H9 (cell line): ENCODE results near the gene CAVIN2. TPM values are rescaled to one million over a fixed set of nuclear protein-coding genes. Genes with fewer than 3 reads are reported as not detected.

ENCODE experiments used
- DNase-seq: peaks from one replicate; pipeline ENCODE4 v3.0.0-alpha.2; 2017
- H2AFZ ChIP-seq: one replicate; pipeline ENCODE4 v1.6.1; 2013; ENCODE audit warnings: mild to moderate bottlenecking, low read length, control low read depth, moderate library complexity
- H2AK5ac ChIP-seq: 2 replicates; pipeline ENCODE4 v1.6.1; 2013; ENCODE audit warnings: low read length, control low read depth, mixed read lengths; ENCODE audit not compliant: insufficient read length
- H2BK120ac ChIP-seq: one replicate; pipeline ENCODE4 v1.6.1; 2013; ENCODE audit warnings: low read depth, mild to moderate bottlenecking, low read length, control low read depth, inconsistent platforms; ENCODE audit not compliant: poor library complexity, severe bottlenecking
- H2BK12ac ChIP-seq: 2 replicates; pipeline ENCODE4 v1.6.1; 2013; ENCODE audit warnings: low read length, control low read depth, mixed read lengths, low read depth; ENCODE audit not compliant: insufficient read length
- H2BK15ac ChIP-seq: 2 replicates; pipeline ENCODE4 v1.6.1; 2013; ENCODE audit warnings: low read depth, low read length, control low read depth
- H2BK20ac ChIP-seq: one replicate; pipeline ENCODE4 v1.6.1; 2013; ENCODE audit warnings: low read depth, mild to moderate bottlenecking, low read length, control low read depth, inconsistent platforms; ENCODE audit not compliant: poor library complexity, severe bottlenecking
- H2BK5ac ChIP-seq: 2 replicates; pipeline ENCODE4 v1.6.1; 2013; ENCODE audit warnings: low read length, control low read depth, mixed read lengths; ENCODE audit not compliant: insufficient read length
- H3K14ac ChIP-seq: 2 replicates; pipeline ENCODE4 v1.6.1; 2013; ENCODE audit warnings: low read length, control low read depth; ENCODE audit not compliant: insufficient read depth
- H3K18ac ChIP-seq: 2 replicates; pipeline ENCODE4 v1.6.1; 2013; ENCODE audit warnings: low read depth, mild to moderate bottlenecking, mixed read lengths, low read length, control low read depth; ENCODE audit not compliant: insufficient read length
- H3K23ac ChIP-seq: 2 replicates; pipeline ENCODE4 v1.6.1; 2013; ENCODE audit warnings: low read length, control low read depth, mixed read lengths, low read depth; ENCODE audit not compliant: insufficient read length
- H3K23me2 ChIP-seq: 2 replicates; pipeline ENCODE4 v1.6.1; 2013; ENCODE audit warnings: low read depth, mild to moderate bottlenecking, mixed read lengths, low read length, control low read depth; ENCODE audit not compliant: insufficient read length, poor library complexity, severe bottlenecking
- H3K27ac ChIP-seq: 2 replicates; pipeline ENCODE4 v1.5.1; 2013; ENCODE audit warnings: low read length, control low read depth, mixed read lengths, low read depth; ENCODE audit not compliant: insufficient read length
- H3K27me3 ChIP-seq: 2 replicates; pipeline ENCODE4 v1.6.1; 2013; ENCODE audit warnings: low read length, control low read depth, inconsistent platforms; ENCODE audit not compliant: insufficient read depth
- H3K4ac ChIP-seq: 2 replicates; pipeline ENCODE4 v1.6.1; 2013; ENCODE audit warnings: low read depth, mild to moderate bottlenecking, control low read depth, inconsistent platforms, low read length, moderate library complexity
- H3K4me1 ChIP-seq: 2 replicates; pipeline ENCODE4 v1.6.1; 2013; ENCODE audit warnings: low read length, control low read depth, inconsistent platforms; ENCODE audit not compliant: insufficient read depth
- H3K4me2 ChIP-seq: 2 replicates; pipeline ENCODE4 v1.6.1; 2013; ENCODE audit warnings: low read length, control low read depth, mixed read lengths; ENCODE audit not compliant: insufficient read length, insufficient read depth
- H3K56ac ChIP-seq: 2 replicates; pipeline ENCODE4 v1.6.1; 2013; ENCODE audit warnings: low read depth, mild to moderate bottlenecking, mixed read lengths, low read length, control low read depth; ENCODE audit not compliant: insufficient read length
- H3K79me1 ChIP-seq: 2 replicates; pipeline ENCODE4 v1.6.1; 2013; ENCODE audit warnings: low read depth, mild to moderate bottlenecking, moderate library complexity, low read length, control low read depth, inconsistent platforms; ENCODE audit not compliant: insufficient read depth, poor library complexity, severe bottlenecking
- H3K79me2 ChIP-seq: 2 replicates; pipeline ENCODE4 v1.6.1; 2013; ENCODE audit warnings: low read length, control low read depth, inconsistent platforms; ENCODE audit not compliant: insufficient read depth
- H3K9ac ChIP-seq: 2 replicates; pipeline ENCODE4 v1.6.1; 2013; ENCODE audit warnings: low read length, control low read depth, mixed read lengths; ENCODE audit not compliant: insufficient read length; ENCODE audit errors: extremely low read depth
- H3K9me3 ChIP-seq: one replicate; pipeline ENCODE4 v1.6.1; 2013; ENCODE audit warnings: low read depth, low read length, inconsistent platforms; ENCODE audit not compliant: control insufficient read depth
- H3T11ph ChIP-seq: one replicate; pipeline ENCODE4 v1.6.1; 2013; ENCODE audit warnings: mild to moderate bottlenecking, low read length, control low read depth, inconsistent platforms
- H4K20me1 ChIP-seq: one replicate; pipeline ENCODE4 v1.6.1; 2013; ENCODE audit not compliant: control insufficient read depth, insufficient read length, insufficient read depth
- H4K5ac ChIP-seq: 2 replicates; pipeline ENCODE4 v1.6.1; 2013; ENCODE audit warnings: low read depth, mild to moderate bottlenecking, mixed read lengths, low read length, control low read depth; ENCODE audit not compliant: insufficient read length
- H4K8ac ChIP-seq: replicated peaks from 2 replicates; pipeline ENCODE4 v1.6.1; 2013; ENCODE audit warnings: low read length, control low read depth, mixed read lengths, low read depth; ENCODE audit not compliant: insufficient read length
- H4K91ac ChIP-seq: 2 replicates; pipeline ENCODE4 v1.6.1; 2013; ENCODE audit warnings: low read depth, mild to moderate bottlenecking, moderate library complexity, mixed read lengths, low read length, control low read depth; ENCODE audit not compliant: insufficient read length
- H3K27ac Mint-ChIP-seq, 3 experiments: 2 replicates in 2 of 3; 3 replicates in 1 of 3; pipeline ENCODE4 v1.8.0; 2020 to 2021; ENCODE audit warnings: mixed read lengths in 3 of 3, mild to moderate bottlenecking in 1 of 3, moderate library complexity in 1 of 3
- H3K27me3 Mint-ChIP-seq: 2 replicates; pipeline ENCODE4 v1.8.0; 2021; ENCODE audit warnings: low read depth, mild to moderate bottlenecking, moderate library complexity, mixed read lengths
- H3K36me3 Mint-ChIP-seq, 3 experiments: 2 replicates in 2 of 3; 3 replicates in 1 of 3; pipeline ENCODE4 v1.8.0; 2020 to 2021; ENCODE audit warnings: low read depth in 3 of 3, mixed read lengths in 3 of 3; ENCODE audit not compliant: insufficient read depth in 1 of 3
- H3K4me1 Mint-ChIP-seq, 2 experiments: 2 replicates each; pipeline ENCODE4 v1.8.0; 2020; ENCODE audit warnings: mixed read lengths in 2 of 2
- H3K4me3 Mint-ChIP-seq, 2 experiments: 2 replicates in 1 of 2; 3 replicates in 1 of 2; pipeline ENCODE4 v1.8.0; 2020 to 2021; ENCODE audit warnings: mild to moderate bottlenecking in 2 of 2, mixed read lengths in 2 of 2, moderate library complexity in 1 of 2
- H3K9me3 Mint-ChIP-seq, 2 experiments: 2 replicates in 1 of 2; 3 replicates in 1 of 2; pipeline ENCODE4 v1.8.0; 2020; ENCODE audit warnings: mild to moderate bottlenecking in 2 of 2, mixed read lengths in 2 of 2, moderate library complexity in 1 of 2
- CTCF ChIP-seq: fragments of 200-600 bp; sonication (generic); conservative IDR thresholded peaks from 3 replicates; pipeline ENCODE4 v1.8.0; 2021; ENCODE audit warnings: antibody characterized with exemption, mild to moderate bottlenecking
- WGBS: extraction: QIAGEN DNeasy Blood & Tissue Kit; methylation state at CpG from one replicate; pipeline ENCODE4 v1.1.7; 2013; ENCODE audit warnings: missing lambda C conversion rate, low lambda C conversion rate, mixed read lengths; ENCODE audit not compliant: insufficient read length; ENCODE audit errors: extremely low coverage; 5-methylcytosine and 5-hydroxymethylcytosine counted together
- total RNA-seq: library from RNA; stranded (reverse); gene quantifications from 2 replicates; pipeline ENCODE4 v1.2.1, GENCODE V29; 2021

Gene CAVIN2
- total RNA-seq, 1 experiment from 2014 or later, result not detected

DNA sequence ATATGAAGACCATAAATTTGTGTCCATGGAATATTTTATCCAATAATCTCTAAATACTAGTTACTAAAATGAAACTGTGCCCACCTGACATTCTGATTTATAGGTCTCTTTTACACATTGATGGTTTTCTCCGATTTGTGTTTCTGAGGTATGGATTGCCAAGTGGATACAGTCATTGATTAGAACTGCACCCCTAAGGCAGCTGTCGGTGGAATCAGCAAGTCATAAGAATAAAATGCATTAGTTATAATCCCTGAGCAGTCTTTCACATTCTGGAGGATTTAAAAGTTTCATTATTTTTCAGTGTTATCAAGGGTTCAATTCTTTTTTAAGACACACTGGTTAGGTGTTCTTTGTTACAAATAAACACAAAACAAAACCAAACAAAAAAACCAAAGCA, 6.0 kb downstream of the CAVIN2 start:
- no peak for DNase-seq
- Histone ChIP-seq H3K4ac (no peak overlapping the region), H2AFZ (no peak overlapping the region), H4K8ac (no peak overlapping the region), H3K23ac (no peak overlapping the region), H3K14ac (no peak overlapping the region), H3K9ac (no peak overlapping the region), H4K20me1 (no peaks in the 10 kb centered on the region), H3K18ac (no peak overlapping the region), H2BK12ac (no peak overlapping the region), H2BK20ac (no peak overlapping the region), H3K56ac (no peak overlapping the region), H2BK120ac (no peak overlapping the region), H3K27ac (no peak overlapping the region), H2AK5ac (no peak overlapping the region), H2BK5ac (no peak overlapping the region), H3K79me1 (no peaks in the 10 kb centered on the region), H3K79me2 (no peaks in the 10 kb centered on the region), H3K4me2 (no peak overlapping the region), H3K27me3 (no peaks in the 10 kb centered on the region), H3T11ph (no peak overlapping the region), H3K23me2 (no peaks in the 10 kb centered on the region), H3K4me1 (no peaks in the 10 kb centered on the region), H2BK15ac (no peak overlapping the region), H4K5ac (no peak overlapping the region), H3K9me3 (no peaks in the 10 kb centered on the region), H4K91ac (no peak overlapping the region)
- no peaks in the 10 kb centered on the region for H3K36me3 Mint-ChIP-seq
- no CpG with 5 or more reads among the region's 2 CpGs for WGBS
- H3K27me3 Mint-ChIP-seq, result peaks cover 1% of the 10 kb centered on the region; the same call in 1 of the 2 replicates
- H3K4me1 Mint-ChIP-seq, result peaks cover 18 to 22% of the 10 kb centered on the region in 2 experiments
- no peak overlapping the region for H3K27ac Mint-ChIP-seq
- no peaks in the 10 kb centered on the region for H3K9me3 Mint-ChIP-seq
- TF ChIP-seq CTCF, result no peak
- no peak overlapping the region for H3K4me3 Mint-ChIP-seq
